ENCODE data around the gene AMDHD1.

The AMDHD1 gene

DNA sequence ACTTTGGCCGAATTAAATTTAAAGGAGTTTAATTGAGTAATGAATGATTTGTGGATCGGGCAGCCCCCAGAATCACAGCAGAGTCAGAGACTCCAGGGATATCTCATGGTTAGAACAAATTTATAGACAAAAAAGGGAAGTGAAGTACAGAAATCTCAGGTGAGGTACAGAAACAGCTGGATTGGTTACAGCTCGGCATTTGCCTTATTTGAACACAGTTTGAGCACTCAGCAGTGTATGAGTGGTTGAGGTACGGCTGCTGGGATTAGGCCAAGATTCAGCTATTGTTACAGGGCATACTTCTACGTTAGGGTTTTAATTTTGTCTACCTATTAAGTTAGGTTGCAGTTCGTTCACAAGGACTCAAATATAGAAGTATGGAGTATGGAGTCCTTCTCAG is 24.0 kb upstream of the AMDHD1 start:
- H3K4me3 ChIP-seq (replicated peaks; ENCODE audit: low read depth, low read length) = no peak overlapping the region
- TF ChIP-seq, protein P1, sequence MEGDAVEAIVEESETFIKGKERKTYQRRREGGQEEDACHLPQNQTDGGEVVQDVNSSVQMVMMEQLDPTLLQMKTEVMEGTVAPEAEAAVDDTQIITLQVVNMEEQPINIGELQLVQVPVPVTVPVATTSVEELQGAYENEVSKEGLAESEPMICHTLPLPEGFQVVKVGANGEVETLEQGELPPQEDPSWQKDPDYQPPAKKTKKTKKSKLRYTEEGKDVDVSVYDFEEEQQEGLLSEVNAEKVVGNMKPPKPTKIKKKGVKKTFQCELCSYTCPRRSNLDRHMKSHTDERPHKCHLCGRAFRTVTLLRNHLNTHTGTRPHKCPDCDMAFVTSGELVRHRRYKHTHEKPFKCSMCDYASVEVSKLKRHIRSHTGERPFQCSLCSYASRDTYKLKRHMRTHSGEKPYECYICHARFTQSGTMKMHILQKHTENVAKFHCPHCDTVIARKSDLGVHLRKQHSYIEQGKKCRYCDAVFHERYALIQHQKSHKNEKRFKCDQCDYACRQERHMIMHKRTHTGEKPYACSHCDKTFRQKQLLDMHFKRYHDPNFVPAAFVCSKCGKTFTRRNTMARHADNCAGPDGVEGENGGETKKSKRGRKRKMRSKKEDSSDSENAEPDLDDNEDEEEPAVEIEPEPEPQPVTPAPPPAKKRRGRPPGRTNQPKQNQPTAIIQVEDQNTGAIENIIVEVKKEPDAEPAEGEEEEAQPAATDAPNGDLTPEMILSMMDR (IDR thresholded peaks at IDR 0.05; ENCODE audit: low read depth, low read length, missing control alignments) = no peak
- DNase-seq (ENCODE audit: extremely low read depth, low read depth) = no peak

DNA sequence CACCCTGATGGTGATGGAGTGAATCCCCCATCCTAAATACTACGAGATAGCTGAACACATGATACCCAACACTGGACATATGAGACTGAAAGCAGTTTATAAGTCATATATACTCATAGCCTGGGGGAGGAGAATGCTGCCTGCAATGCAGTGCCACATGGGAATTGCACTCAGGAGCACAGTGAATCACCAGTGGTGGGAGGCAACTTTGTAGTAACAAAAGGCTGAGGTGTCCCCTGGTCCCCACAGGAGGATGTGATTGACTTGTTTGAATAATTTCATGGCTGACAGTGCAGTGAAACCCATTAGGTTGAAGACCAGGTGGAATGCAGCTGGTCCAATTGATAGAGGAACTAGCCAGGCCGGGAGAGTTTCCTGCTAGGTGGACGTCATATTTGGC is 20.9 kb upstream of the AMDHD1 start:
- DNase-seq (ENCODE audit: extremely low read depth, low read depth) = no peak
- TF ChIP-seq, protein P1 (IDR thresholded peaks at IDR 0.05; ENCODE audit: low read depth, low read length, missing control alignments) = no peak
- H3K4me3 ChIP-seq (replicated peaks; ENCODE audit: low read depth, low read length) = no peak overlapping the region

DNA sequence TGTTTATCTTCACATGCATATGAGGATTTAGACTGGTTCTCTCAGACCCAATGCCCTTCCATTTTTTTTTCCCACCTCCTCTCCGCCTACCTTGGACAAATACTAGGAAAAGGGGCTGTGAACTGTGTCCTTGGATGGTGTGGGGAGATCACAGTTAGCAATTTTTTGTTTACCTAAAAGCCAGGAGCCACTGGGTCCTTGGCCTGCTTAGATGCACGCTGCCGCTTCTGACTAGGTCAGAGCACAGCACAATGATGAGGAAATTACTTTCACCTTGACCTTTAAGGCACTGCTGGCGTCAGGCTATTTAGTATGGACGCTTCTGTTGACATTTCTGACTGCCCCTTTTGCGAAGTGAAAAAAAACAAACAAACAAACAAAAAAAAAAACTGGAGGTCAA is 2.6 kb upstream of the AMDHD1 start:
- DNase-seq (ENCODE audit: extremely low read depth, low read depth) = no peak
- H3K4me3 ChIP-seq (replicated peaks; ENCODE audit: low read depth, low read length) = no peak overlapping the region
- TF ChIP-seq, protein P1 (IDR thresholded peaks at IDR 0.05; ENCODE audit: low read depth, low read length, missing control alignments) = no peak

DNA sequence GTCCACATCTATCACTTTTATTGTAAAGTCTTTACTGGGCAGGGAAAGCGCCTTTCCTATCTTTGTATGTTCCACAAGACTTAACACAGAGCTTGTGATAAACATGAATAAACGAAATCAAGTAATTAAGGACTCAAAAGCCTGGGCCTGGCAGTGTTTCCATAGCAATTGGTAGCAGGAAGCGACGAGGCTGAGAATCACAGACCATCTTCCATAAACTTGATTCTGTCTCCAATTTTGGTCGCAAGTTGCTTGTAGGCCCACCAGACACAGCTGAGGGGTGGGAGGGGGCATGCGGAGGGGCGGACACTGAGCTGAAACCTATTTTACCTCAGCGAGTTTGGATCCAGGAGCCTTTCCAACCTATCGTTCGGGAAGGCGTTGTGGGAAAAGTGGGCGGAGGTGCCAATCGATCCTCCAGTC is 1.0 kb upstream of the AMDHD1 start:
- TF ChIP-seq, protein P1 (IDR thresholded peaks at IDR 0.05; ENCODE audit: low read depth, low read length, missing control alignments) = no peak
- peak overlapping the region; percentile 58 for H3K4me3 ChIP-seq (replicated peaks; ENCODE audit: low read depth, low read length)
- no peak for DNase-seq (ENCODE audit: extremely low read depth, low read depth)

DNA sequence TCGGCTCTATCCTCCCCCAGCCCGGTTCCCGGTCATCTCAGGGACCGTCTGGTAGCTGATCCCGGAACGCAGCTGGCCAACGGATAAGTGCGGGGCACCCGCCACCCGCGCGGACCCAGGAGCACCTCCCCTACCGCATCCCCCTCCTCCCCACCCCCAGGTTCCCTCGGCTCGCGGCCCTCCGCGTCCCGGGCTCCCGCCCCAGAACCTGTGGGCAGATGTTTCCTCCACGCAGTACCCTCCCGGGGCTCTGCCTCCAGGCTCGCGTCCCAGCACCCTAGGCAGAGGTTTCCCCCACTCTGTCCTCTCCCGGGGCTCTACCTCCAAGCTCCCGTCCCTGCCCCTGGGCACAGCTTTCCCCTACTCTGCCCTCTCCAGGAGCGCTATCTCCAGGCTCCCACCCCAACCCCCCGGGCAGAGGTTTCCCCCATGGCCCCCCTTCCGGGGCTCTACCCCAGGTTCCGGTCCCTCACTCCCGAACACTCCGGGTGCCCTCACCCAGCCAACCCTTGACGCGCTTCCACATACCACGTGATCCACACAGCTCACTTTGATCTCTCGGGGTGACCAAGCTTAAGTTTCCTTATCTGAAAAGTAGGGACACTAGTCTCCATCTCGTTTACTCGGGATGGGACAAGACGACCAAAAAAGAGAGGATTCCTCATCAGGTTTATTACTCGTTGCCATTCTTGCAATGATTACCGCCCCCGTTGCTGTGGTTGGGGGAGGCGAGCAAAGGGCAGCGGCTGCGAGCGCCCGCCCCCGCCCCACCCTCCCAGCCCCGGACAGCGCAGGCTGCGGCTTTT is 404 bp upstream of the AMDHD1 start, which contains the start of gene CCDC38:
TSS of gene CCDC38 (minus strand) at position 91 of the 806 bp plus-strand sequence. CDS start 6,105 bp downstream, outside the sequence.
- peak; percentile 61 for DNase-seq (ENCODE audit: extremely low read depth, low read depth)
- TF ChIP-seq, protein P1 (IDR thresholded peaks at IDR 0.05; ENCODE audit: low read depth, low read length, missing control alignments) = no peak
- peak within 1 kb of the TSS; percentile 58 for H3K4me3 ChIP-seq (replicated peaks; ENCODE audit: low read depth, low read length)

DNA sequence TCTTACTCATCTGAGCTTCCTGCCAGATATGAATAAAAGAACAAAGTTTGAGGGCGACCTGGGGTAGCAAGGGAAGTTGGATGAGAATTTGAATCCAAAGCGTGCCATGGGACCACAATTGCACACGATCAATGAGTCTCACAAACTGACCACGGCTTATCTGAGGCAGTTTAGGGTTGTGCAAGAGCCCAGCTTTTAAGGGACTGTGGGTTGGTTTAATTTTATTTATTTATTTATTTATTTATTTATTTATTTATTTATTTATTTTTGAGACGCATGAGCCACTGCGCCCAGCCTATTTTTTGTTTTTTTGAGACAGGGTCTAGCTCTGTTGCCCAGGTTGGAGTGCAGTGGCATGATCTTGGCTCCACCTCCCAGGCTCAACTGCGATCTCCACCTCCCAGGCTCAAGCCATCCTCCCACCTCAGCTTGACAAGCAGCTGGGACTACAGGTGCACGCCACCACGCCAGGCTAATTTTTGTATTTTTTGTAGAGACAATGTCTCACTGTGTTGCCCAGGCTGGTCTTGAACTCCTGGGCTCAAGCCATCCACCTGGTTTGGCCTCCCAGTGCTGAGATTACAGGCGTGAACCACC is 1.1 kb downstream of the AMDHD1 start:
- DNase-seq (ENCODE audit: extremely low read depth, low read depth) = no peak
- H3K4me3 ChIP-seq (replicated peaks; ENCODE audit: low read depth, low read length) = no peak overlapping the region
- TF ChIP-seq, protein P1 (IDR thresholded peaks at IDR 0.05; ENCODE audit: low read depth, low read length, missing control alignments) = no peak

Data from HFF-Myc (cell line).